Loucy (cell line): ENCODE measurements around the gene MEGF10.

Experiments
- H2AFZ ChIP-seq: fragments of 200-600 bp; sonication (generic); 2 replicates; pipeline ENCODE4 v1.6.0; 2016; ENCODE audit warnings: antibody characterized with exemption, mild to moderate bottlenecking, low read length, moderate library complexity
- H3F3A ChIP-seq: fragments of 200-600 bp; 2 replicates; pipeline ENCODE4 v1.6.0; 2016; ENCODE audit warnings: antibody characterized with exemption, low read depth, mild to moderate bottlenecking
- H3K27me3 ChIP-seq: fragments of 200-600 bp; sonication (generic); 2 replicates; pipeline ENCODE4 v1.6.1; 2014; ENCODE audit warnings: low read length, mild to moderate bottlenecking; ENCODE audit not compliant: insufficient read depth, poor library complexity, severe bottlenecking
- H3K36me3 ChIP-seq: fragments of 200-600 bp; sonication (generic); 2 replicates; pipeline ENCODE4 v1.6.1; 2016; ENCODE audit warnings: low read length; ENCODE audit not compliant: insufficient read depth
- H3K4me1 ChIP-seq: fragments of 200-600 bp; sonication (generic); 2 replicates; pipeline ENCODE4 v1.5.1; 2014; ENCODE audit warnings: low read length, mild to moderate bottlenecking; ENCODE audit not compliant: insufficient read depth, poor library complexity, severe bottlenecking
- H3K4me2 ChIP-seq: fragments of 200-600 bp; sonication (generic); 2 replicates; pipeline ENCODE4 v1.6.0; 2014; ENCODE audit warnings: antibody characterized with exemption, low read length, low read depth, mild to moderate bottlenecking; ENCODE audit not compliant: poor library complexity, severe bottlenecking
- H3K4me3 ChIP-seq: fragments of 200-600 bp; sonication (generic); 2 replicates; pipeline ENCODE4 v1.5.1; 2014; ENCODE audit warnings: low read length, mild to moderate bottlenecking, mixed read lengths; ENCODE audit not compliant: poor library complexity, severe bottlenecking
- H3K79me2 ChIP-seq: fragments of 200-600 bp; sonication (generic); 2 replicates; pipeline ENCODE4 v1.6.1; 2014; ENCODE audit warnings: low read length; ENCODE audit not compliant: insufficient read depth
- H3K9ac ChIP-seq: fragments of 200-600 bp; sonication (generic); 2 replicates; pipeline ENCODE4 v1.6.0; 2014; ENCODE audit warnings: mild to moderate bottlenecking, low read depth, low read length, moderate library complexity; ENCODE audit not compliant: poor library complexity, severe bottlenecking
- H3K9me2 ChIP-seq: fragments of 200-600 bp; sonication (generic); replicated peaks from 2 replicates; pipeline ENCODE4 v1.6.1; 2016; ENCODE audit warnings: low read depth, low read length, mixed read lengths
- H3K9me3 ChIP-seq: fragments of 200-600 bp; sonication (generic); 2 replicates; pipeline ENCODE4 v1.6.1; 2014; ENCODE audit warnings: mild to moderate bottlenecking, antibody characterized with exemption, low read length, low read depth; ENCODE audit not compliant: insufficient read depth
- H4K20me1 ChIP-seq: fragments of 200-600 bp; sonication (generic); 2 replicates; pipeline ENCODE4 v1.6.0; 2014; ENCODE audit warnings: antibody characterized with exemption, low read length, mild to moderate bottlenecking; ENCODE audit not compliant: insufficient read depth, poor library complexity, severe bottlenecking
- CTCF ChIP-seq: fragments of 200-600 bp; sonication (generic); conservative IDR thresholded peaks from 2 replicates; pipeline ENCODE4 v1.5.1; 2014; ENCODE audit warnings: mild to moderate bottlenecking, antibody characterized with exemption, low read length
- EZH2phosphoT487 ChIP-seq: fragments of 200-600 bp; IDR thresholded peaks from 2 replicates; pipeline ENCODE4 v1.6.1; 2018; ENCODE audit warnings: antibody characterized with exemption, mild to moderate bottlenecking, moderate library complexity, borderline replicate concordance

MEGF10 gene

GRCh38 chr5:127377651-127378050 lies 87.1 kb downstream of the MEGF10 start:
- Histone ChIP-seq H3K36me3 (no peaks in the 10 kb centered on the region), H2AFZ (no peak overlapping the region), H3K9me2 (no peaks in the 10 kb centered on the region), H3K4me2 (no peak overlapping the region), H3K4me3 (no peak overlapping the region), H3K27me3 (no peaks in the 10 kb centered on the region), H3K9me3 (no peaks in the 10 kb centered on the region), H4K20me1 (no peaks in the 10 kb centered on the region), H3F3A (no peaks in the 10 kb centered on the region), H3K9ac (no peak overlapping the region), H3K4me1 (no peaks in the 10 kb centered on the region), H3K79me2 (no peaks in the 10 kb centered on the region)
- no peak for TF ChIP-seq EZH2phosphoT487

GRCh38 chr5:127385936-127386335 lies 95.3 kb downstream of the MEGF10 start:
- Histone ChIP-seq H4K20me1 (no peaks in the 10 kb centered on the region), H3F3A (no peaks in the 10 kb centered on the region), H2AFZ (no peak overlapping the region), H3K9me3 (no peaks in the 10 kb centered on the region), H3K9ac (no peak overlapping the region), H3K79me2 (no peaks in the 10 kb centered on the region), H3K4me1 (no peaks in the 10 kb centered on the region), H3K36me3 (no peaks in the 10 kb centered on the region), H3K4me2 (no peak overlapping the region), H3K9me2 (no peaks in the 10 kb centered on the region), H3K4me3 (no peak overlapping the region), H3K27me3 (no peaks in the 10 kb centered on the region)
- no peak for TF ChIP-seq EZH2phosphoT487
- TF ChIP-seq CTCF, result no peak

- no peaks in the 10 kb centered on the region for H3K36me3 ChIP-seq
- H2AFZ ChIP-seq, result no peak overlapping the region
- no peaks in the 10 kb centered on the region for H3F3A ChIP-seq
- H3K4me2 ChIP-seq, result no peak overlapping the region
- H3K27me3 ChIP-seq, result no peaks in the 10 kb centered on the region
- no peaks in the 10 kb centered on the region for H3K9me3 ChIP-seq
- TF ChIP-seq CTCF (no peak), EZH2phosphoT487 (no peak)
- H3K9ac ChIP-seq, result no peak overlapping the region
- H4K20me1 ChIP-seq, result no peaks in the 10 kb centered on the region
- no peaks in the 10 kb centered on the region for H3K9me2 ChIP-seq
- no peaks in the 10 kb centered on the region for H3K79me2 ChIP-seq
- no peak overlapping the region for H3K4me3 ChIP-seq
- no peaks in the 10 kb centered on the region for H3K4me1 ChIP-seq
Measured at GRCh38 chr5:127386557-127386956, 96.0 kb downstream of the MEGF10 start.

GRCh38 chr5:127389601-127390000 lies 99.0 kb downstream of the MEGF10 start:
- Histone ChIP-seq H3K36me3 (no peaks in the 10 kb centered on the region), H3K27me3 (no peaks in the 10 kb centered on the region), H3K79me2 (no peaks in the 10 kb centered on the region), H3K9me2 (no peaks in the 10 kb centered on the region), H4K20me1 (no peaks in the 10 kb centered on the region), H3K4me3 (no peak overlapping the region), H3K9ac (no peak overlapping the region), H3K9me3 (no peaks in the 10 kb centered on the region), H3K4me1 (no peaks in the 10 kb centered on the region), H3F3A (no peaks in the 10 kb centered on the region), H2AFZ (no peak overlapping the region), H3K4me2 (no peak overlapping the region)
- TF ChIP-seq CTCF, result no peak
- no peak for TF ChIP-seq EZH2phosphoT487
